ENCODE results near the gene APOA4.

Gene APOA4

DNA sequence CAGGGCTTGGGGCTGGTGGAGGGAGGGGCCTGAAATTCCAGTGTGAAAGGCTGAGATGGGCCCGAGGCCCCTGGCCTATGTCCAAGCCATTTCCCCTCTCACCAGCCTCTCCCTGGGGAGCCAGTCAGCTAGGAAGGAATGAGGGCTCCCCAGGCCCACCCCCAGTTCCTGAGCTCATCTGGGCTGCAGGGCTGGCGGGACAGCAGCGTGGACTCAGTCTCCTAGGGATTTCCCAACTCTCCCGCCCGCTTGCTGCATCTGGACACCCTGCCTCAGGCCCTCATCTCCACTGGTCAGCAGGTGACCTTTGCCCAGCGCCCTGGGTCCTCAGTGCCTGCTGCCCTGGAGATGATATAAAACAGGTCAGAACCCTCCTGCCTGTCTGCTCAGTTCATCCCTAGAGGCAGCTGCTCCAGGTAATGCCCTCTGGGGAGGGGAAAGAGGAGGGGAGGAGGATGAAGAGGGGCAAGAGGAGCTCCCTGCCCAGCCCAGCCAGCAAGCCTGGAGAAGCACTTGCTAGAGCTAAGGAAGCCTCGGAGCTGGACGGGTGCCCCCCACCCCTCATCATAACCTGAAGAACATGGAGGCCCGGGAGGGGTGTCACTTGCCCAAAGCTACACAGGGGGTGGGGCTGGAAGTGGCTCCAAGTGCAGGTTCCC lies 6.5 kb upstream of the APOA4 start, which contains the start of gene APOC3:
Gene APOC3, plus strand, starts transcription at position 383 of the 659 bp plus-strand sequence. CDS start 676 bp downstream, outside the sequence.
- no peak within 1 kb of the TSS for H3K4me3 Mint-ChIP-seq
- no peak for ATAC-seq

DNA sequence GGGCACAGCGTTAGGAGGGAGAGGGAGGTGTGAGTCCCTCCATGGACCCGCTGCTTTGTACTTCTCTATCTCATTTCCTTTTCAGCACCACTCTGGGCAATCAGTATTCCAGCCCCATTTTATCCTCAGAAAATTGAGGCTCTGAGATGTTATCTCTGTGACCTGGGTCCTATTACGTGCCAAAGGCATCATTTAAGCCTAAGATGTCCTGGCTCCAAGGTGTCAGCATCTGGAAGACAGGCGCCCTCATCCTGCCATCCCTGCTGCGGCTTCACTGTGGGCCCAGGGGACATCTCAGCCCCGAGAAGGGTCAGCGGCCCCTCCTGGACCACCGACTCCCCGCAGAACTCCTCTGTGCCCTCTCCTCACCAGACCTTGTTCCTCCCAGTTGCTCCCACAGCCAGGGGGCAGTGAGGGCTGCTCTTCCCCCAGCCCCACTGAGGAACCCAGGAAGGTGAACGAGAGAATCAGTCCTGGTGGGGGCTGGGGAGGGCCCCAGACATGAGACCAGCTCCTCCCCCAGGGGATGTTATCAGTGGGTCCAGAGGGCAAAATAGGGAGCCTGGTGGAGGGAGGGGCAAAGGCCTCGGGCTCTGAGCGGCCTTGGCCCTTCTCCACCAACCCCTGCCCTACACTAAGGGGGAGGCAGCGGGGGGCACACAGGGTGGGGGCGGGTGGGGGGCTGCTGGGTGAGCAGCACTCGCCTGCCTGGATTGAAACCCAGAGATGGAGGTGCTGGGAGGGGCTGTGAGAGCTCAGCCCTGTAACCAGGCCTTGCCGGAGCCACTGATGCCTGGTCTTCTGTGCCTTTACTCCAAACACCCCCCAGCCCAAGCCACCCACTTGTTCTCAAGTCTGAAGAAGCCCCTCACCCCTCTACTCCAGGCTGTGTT lies 5.8 kb upstream of the APOA4 start:
- Mint-ChIP-seq H3K27ac (no peak overlapping the region), H3K36me3 (ENCODE audit: low read depth) (no peaks in the 10 kb centered on the region), H3K4me3 (no peak overlapping the region), H3K27me3 (no peaks in the 10 kb centered on the region), H3K4me1 (no peaks in the 10 kb centered on the region), H3K9me3 (no peaks in the 10 kb centered on the region)
- ATAC-seq (no peak), DNase-seq (no peak)

More for the DNA sequence above, 6.5 kb upstream of the APOA4 start, which contains the start of gene APOC3:
- Mint-ChIP-seq H3K36me3 (ENCODE audit: low read depth) (no peaks in the 10 kb centered on the region), H3K27me3 (peaks cover 3% of the 10 kb centered on the region), H3K4me1 (peaks cover under 1% of the 10 kb centered on the region), H3K27ac (no peak within 1 kb of the TSS), H3K9me3 (no peaks in the 10 kb centered on the region)
- no peak for DNase-seq

DNA sequence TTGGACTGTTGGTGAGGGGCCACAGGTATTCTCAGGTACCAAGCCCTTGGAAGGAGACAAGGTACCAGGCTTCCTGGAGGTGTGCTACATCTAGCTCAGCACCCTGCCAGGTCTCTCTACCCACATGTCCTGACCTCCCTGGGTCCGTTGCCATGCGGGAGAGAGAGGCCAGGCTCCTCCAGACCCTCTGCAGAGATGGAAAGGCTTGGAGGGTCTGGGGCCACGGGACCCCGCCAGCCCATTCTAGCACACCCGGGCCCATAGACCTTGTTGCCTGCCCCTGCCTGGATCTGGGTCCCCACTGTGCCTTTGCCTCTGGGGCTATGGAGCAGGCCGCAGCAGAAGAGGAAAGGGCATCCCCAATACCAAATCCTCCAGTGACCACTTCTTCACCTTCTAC lies 4.4 kb upstream of the APOA4 start:
- Mint-ChIP-seq H3K9me3 (no peaks in the 10 kb centered on the region), H3K4me1 (no peaks in the 10 kb centered on the region), H3K27ac (no peak overlapping the region), H3K4me3 (no peak overlapping the region), H3K36me3 (ENCODE audit: low read depth) (no peaks in the 10 kb centered on the region), H3K27me3 (no peaks in the 10 kb centered on the region)
- ATAC-seq (no peak), DNase-seq (no peak)

DNA sequence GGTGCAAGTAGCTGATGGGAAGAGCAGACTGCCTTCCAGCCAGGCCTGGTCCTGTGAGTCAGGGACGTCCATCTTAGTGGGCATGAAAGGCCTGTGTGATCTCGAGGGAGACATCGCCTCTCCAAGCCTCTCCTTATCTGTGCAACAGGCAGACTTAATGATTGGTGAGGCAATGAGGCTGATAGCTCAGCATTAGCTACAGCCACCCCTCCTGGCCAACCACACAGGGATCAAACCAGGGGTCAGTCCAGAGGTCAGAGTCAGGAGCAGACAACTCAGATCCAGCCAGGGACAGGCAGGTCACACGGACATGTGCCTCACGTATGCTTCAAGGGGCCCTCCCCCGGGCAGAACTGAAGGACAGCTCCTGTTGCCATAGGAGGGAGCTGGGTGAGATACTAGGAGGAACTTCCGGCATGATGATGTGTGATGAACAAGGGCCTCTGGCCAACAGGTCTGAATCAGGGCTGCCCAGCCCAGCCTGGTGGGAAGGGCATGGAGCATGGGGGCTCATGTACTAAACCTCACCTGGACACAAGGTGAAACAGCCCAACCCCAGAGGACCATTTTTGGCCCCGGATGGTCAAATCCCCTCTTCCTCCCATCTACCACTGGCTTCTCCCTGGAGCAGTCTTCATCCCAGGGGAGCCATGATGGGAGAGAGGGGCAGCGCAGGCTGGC lies 3.8 kb upstream of the APOA4 start:
- ATAC-seq: no peak
- DNase-seq: no peak
- no peak overlapping the region for H3K4me3 Mint-ChIP-seq
- no peaks in the 10 kb centered on the region for H3K27me3 Mint-ChIP-seq
- H3K27ac Mint-ChIP-seq: no peak overlapping the region
- H3K36me3 Mint-ChIP-seq (ENCODE audit: low read depth): no peaks in the 10 kb centered on the region
- H3K4me1 Mint-ChIP-seq: no peaks in the 10 kb centered on the region
- H3K9me3 Mint-ChIP-seq: no peaks in the 10 kb centered on the region

DNA sequence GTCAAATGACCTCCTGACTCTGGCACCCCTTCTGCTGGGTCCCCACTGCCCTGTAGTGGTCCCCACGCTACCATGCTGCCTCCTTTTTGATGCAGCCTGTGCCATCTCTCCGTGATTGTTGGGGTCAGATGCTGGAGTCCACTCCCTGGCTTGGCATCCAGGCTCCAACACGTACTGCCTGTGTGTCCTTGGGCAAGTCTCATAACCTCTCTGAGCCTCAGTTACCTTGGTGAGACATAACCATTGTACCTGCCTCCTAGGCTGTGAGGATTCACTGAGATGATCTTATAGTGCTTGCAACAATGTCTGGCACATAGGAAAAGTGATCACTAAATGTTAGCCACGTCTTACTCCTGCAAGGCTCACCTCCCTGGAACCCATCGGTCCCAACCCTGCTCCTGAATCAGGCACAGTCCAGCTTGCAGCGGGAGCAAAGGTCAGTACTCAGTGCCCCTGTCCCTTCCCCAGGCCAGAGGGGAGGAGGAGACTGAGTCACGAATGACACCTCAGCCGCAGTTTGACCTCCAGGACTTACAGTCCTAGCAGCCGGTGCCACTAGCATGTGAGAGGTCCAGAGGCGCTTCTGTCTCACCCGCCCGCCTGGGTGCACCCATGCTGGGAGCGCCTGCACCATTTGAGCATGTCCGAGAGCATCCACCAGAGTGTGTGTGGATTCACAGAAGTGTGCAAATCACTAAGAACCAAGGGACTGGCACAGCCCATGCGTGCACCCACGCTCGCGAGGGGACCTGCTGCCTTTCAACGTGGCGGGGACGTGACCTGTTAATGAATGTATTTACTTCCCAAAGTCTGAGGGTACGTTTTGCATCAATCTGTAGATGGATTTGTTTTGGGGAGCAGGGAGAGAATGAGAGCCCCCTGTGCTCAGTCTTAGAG lies 3.0 kb upstream of the APOA4 start:
- no peaks in the 10 kb centered on the region for H3K9me3 Mint-ChIP-seq
- no peaks in the 10 kb centered on the region for H3K4me1 Mint-ChIP-seq
- H3K27ac Mint-ChIP-seq: no peak overlapping the region
- H3K27me3 Mint-ChIP-seq: no peaks in the 10 kb centered on the region
- DNase-seq (no peak), ATAC-seq (no peak)
- H3K36me3 Mint-ChIP-seq (ENCODE audit: low read depth): no peaks in the 10 kb centered on the region
- H3K4me3 Mint-ChIP-seq: no peak overlapping the region

DNA sequence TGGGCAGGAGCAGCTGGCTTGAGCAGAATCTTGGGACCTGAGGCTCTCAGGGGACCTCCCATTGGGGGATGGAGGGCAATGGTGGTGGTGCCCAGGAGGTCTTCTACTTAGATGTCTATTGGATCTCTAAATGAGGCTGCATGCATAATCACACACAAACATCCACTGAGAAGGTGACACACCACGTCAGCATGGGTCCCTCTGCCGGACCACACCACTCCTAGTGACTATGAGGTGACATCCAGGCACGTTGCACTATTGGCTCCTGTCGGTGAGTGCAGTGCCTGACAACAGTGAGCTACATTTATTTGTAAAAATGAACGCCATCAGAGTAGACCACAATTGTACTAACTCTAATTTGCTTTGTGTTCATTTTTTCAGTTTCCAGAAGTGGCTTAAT lies 2.3 kb upstream of the APOA4 start:
- no peaks in the 10 kb centered on the region for H3K36me3 Mint-ChIP-seq (ENCODE audit: low read depth)
- no peaks in the 10 kb centered on the region for H3K9me3 Mint-ChIP-seq
- ATAC-seq: no peak
- no peaks in the 10 kb centered on the region for H3K27me3 Mint-ChIP-seq
- no peak for DNase-seq
- no peaks in the 10 kb centered on the region for H3K4me1 Mint-ChIP-seq
- no peak overlapping the region for H3K27ac Mint-ChIP-seq
- no peak overlapping the region for H3K4me3 Mint-ChIP-seq

DNA sequence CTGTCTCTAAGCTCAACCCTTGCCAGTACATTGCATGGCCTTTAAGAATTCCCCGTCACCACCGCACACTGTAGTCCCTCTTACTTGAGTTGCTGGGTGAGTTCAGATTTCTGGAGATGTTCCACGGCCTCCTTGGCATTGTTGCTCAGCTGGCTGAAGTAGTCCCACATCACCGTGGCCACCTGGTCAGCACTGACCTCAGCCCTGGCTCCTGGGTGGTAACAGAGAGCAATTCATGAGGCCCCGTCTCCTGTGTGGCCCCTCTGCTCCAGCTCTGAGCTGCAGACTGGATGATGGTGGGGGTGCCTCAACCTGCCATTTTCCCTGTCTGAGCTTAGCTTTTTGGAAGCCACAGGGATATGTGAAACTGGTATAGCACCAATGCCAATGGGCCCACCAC lies 529 bp downstream of the APOA4 start:
- H3K36me3 Mint-ChIP-seq (ENCODE audit: low read depth): no peaks in the 10 kb centered on the region
- H3K4me3 Mint-ChIP-seq: no peak overlapping the region
- no peaks in the 10 kb centered on the region for H3K27me3 Mint-ChIP-seq
- H3K27ac Mint-ChIP-seq: no peak overlapping the region
- H3K9me3 Mint-ChIP-seq: no peaks in the 10 kb centered on the region
- no peak for ATAC-seq
- no peak for DNase-seq
- H3K4me1 Mint-ChIP-seq: no peaks in the 10 kb centered on the region

DNA sequence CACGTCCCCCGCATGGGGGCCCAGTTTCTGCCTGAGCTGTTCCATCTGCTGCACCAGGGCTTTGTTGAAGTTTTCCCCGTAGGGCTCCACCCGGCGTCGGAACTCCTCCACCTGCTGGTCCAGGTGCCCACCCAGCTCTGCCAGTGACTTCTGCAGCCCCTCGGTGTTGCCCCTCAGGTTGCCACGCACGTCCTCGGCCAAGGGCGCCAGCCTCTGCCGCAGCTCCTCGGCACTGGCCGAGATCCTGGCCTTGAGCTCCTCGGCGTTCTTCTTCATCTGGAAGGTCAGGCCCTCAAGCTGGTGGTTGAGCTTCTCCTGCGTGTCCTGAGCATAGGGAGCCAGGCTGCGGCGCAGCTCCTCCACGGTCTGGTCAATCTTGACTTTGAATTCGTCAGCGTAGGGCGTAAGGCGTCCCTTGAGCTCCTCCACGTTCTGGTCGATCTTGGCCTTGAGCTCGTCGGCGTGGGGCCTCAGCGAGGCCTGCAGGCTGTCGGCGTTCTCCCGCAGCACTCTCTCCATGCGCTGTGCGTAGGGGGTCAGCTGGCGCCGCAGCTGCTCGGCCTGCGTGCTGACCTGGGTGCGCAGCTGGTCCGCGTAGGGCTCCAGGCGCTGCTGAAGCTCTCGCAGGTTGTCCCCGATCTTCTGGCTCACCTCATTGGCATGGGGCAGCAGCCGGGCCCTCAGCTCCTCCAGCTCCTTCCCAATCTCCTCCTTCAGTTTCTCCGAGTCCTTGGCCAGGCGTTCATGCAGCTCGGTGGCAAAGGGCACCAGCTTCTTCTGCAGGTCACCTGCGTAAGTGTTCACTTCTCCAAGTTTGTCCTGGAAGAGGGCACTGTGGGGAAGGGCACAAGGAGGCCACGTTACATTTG lies 1.8 kb downstream of the APOA4 start:
- Mint-ChIP-seq H3K9me3 (no peaks in the 10 kb centered on the region), H3K27ac (no peak overlapping the region), H3K4me1 (no peaks in the 10 kb centered on the region), H3K27me3 (no peaks in the 10 kb centered on the region), H3K36me3 (ENCODE audit: low read depth) (no peaks in the 10 kb centered on the region), H3K4me3 (no peak overlapping the region)
- no peak for ATAC-seq
- DNase-seq: no peak

DNA sequence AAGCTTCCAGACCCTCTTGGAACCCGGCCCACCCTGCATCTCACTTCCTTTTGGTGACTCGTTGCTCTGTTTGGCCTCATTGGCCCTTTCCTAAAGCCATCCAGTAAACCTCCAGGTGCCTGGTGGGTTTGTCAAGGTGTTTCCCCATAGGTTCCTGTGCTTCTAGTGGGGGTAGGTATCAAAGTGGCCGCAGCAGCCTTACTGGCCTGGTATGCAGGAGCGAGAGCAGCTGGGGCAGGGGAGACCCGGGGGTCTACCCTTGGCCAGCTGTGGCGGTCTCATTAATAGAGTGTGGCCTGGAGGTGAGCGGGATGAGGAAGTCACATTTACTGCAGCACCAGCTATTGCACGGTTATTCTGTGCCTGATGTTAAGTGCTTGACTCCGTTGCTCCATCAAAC lies 4.1 kb downstream of the APOA4 start:
- Mint-ChIP-seq H3K36me3 (ENCODE audit: low read depth) (no peaks in the 10 kb centered on the region), H3K9me3 (no peaks in the 10 kb centered on the region), H3K4me1 (no peaks in the 10 kb centered on the region), H3K27me3 (no peaks in the 10 kb centered on the region), H3K27ac (no peak overlapping the region), H3K4me3 (no peak overlapping the region)
- ATAC-seq: no peak
- DNase-seq: no peak

DNA sequence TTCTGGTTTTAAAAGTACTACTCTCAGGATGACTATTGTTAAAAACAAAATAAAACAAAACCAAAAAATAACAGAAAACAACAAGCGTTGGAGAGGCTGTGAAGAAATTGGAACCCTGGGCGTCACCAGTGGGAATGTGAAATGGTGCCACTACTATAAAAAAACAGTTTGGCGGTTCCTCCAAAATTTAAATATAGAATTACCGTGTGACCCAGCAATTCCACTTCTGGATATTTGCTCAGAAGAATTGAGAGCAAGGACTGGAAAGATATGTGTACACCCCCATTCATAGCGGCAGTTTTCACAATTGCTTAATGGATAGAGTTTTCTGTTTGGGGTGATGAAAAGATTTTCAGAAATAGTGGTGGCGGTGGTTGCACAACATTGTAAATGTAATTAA lies 8.6 kb downstream of the APOA4 start:
- Mint-ChIP-seq H3K4me1 (no peaks in the 10 kb centered on the region), H3K27me3 (no peaks in the 10 kb centered on the region), H3K4me3 (no peak overlapping the region), H3K9me3 (no peaks in the 10 kb centered on the region), H3K27ac (no peak overlapping the region), H3K36me3 (ENCODE audit: low read depth) (no peaks in the 10 kb centered on the region)
- no peak for DNase-seq
- ATAC-seq: no peak

DNA sequence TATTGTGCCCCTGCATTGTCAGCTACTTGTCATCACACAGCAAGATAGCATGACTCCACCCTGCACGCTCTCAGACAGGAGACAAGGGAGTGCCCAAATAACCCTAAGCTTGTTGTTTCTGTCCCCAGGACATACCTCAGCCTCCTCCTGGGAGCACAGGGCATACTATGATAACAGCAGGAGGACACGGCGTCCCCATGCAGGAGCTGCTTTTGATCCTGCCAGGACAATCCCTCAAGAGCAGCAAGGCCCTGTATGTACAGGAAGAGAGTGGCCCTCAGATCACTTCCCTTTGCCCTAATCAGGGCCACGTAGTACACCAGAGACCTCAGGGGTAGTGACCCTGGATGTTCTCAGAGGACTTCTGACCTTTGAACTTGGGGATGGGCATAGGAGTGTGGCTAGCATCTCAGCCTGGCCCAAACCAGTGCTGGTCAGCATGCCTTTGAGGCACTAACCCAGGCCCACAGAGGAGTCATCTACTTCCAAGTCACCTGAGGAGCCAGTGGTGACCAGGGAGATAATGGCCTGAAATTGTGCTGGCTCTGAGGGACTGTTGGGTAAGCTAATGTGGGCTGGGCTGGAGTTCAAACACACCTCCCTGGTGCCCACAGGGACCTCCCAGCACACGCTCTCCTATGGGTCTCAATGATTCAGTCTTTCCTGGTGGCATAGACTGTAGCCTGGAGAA lies 9.2 kb downstream of the APOA4 start:
- H3K27ac Mint-ChIP-seq: no peak overlapping the region
- no peak for DNase-seq
- H3K9me3 Mint-ChIP-seq: no peaks in the 10 kb centered on the region
- H3K4me3 Mint-ChIP-seq: no peak overlapping the region
- ATAC-seq: no peak
- H3K36me3 Mint-ChIP-seq (ENCODE audit: low read depth): no peaks in the 10 kb centered on the region
- no peaks in the 10 kb centered on the region for H3K4me1 Mint-ChIP-seq
- no peaks in the 10 kb centered on the region for H3K27me3 Mint-ChIP-seq

DNA sequence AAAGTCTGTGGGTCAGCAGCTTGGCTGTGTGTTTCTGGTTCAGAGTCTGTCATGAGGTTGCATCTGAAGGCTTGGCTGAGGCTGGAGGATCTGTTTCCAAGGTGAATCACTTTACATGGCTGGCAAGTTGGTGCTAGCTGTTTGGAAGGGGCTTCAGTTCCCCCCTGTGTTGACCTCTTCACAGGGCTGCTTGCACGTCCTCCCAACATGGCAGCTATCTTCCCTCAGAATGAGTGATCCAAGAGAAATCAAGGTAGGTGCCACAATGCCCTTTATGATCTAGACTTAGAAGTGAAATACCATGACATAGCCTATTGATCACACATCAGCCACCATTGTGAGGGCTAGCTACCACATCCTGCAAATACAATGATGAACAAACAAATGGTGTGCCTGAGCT lies 9.9 kb downstream of the APOA4 start:
- Mint-ChIP-seq H3K9me3 (no peaks in the 10 kb centered on the region), H3K4me3 (no peak overlapping the region), H3K36me3 (ENCODE audit: low read depth) (no peaks in the 10 kb centered on the region), H3K27ac (no peak overlapping the region), H3K4me1 (no peaks in the 10 kb centered on the region), H3K27me3 (no peaks in the 10 kb centered on the region)
- ATAC-seq (no peak), DNase-seq (no peak)

DNA sequence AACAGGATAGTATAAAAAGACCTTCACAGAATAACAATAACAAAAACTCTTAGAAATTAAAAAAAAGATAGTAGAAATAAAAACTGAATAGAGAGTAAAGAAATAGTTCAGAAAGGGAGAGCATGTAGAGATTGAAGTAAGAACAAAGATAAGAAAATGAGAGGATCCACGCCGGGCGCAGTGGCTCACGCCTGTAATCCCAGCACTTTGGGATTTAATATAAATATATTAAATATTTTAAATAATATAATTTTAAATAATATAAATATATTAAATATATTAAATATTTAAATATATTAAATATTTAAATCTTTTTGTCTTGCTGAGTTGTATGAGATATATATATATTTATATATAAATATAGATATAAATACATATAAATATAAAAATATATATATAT lies 11.0 kb downstream of the APOA4 start:
- ATAC-seq (no peak), DNase-seq (no peak)
- no peak overlapping the region for H3K27ac Mint-ChIP-seq
- no peaks in the 10 kb centered on the region for H3K4me1 Mint-ChIP-seq
- H3K27me3 Mint-ChIP-seq: no peaks in the 10 kb centered on the region
- no peak overlapping the region for H3K4me3 Mint-ChIP-seq
- no peaks in the 10 kb centered on the region for H3K9me3 Mint-ChIP-seq
- H3K36me3 Mint-ChIP-seq (ENCODE audit: low read depth): no peaks in the 10 kb centered on the region
